Measurements from ENCODE around the gene BCL11B.
"Not testable (repeated sequence)": the region's sequence is repeated elsewhere in the genome, so short reads cannot be mapped to it uniquely, and the experiment has no call there.

BCL11B gene

GRCh38 chr14:99199846-99200653 lies 71.9 kb downstream of the BCL11B start:
- no peak for DNase-seq (ENCODE audit: low spot score)

- DNase-seq (ENCODE audit: low spot score): no peak
Observed at GRCh38 chr14:99198746-99199502, 73.1 kb downstream of the BCL11B start.

GRCh38 chr14:99196310-99196650 lies 75.7 kb downstream of the BCL11B start:
- DNase-seq (ENCODE audit: low spot score): no peak

- DNase-seq (ENCODE audit: low spot score): peak; percentile 54
Observed at GRCh38 chr14:99195602-99196309, 76.2 kb downstream of the BCL11B start.

- no peak for DNase-seq (ENCODE audit: low spot score)
Observed at GRCh38 chr14:99194736-99195135, 77.3 kb downstream of the BCL11B start.

GRCh38 chr14:99194136-99194535 lies 77.9 kb downstream of the BCL11B start:
- DNase-seq (ENCODE audit: low spot score): no peak

GRCh38 chr14:99192830-99193229 lies 79.2 kb downstream of the BCL11B start:
- no peak for DNase-seq (ENCODE audit: low spot score)

GRCh38 chr14:99192028-99192621 lies 79.9 kb downstream of the BCL11B start:
- DNase-seq (ENCODE audit: low spot score): peak; percentile 67

- DNase-seq (ENCODE audit: low spot score): no peak
Observed at GRCh38 chr14:99191395-99192027, 80.5 kb downstream of the BCL11B start.

GRCh38 chr14:99190696-99191394 lies 81.2 kb downstream of the BCL11B start:
- peak; percentile 29 for DNase-seq (ENCODE audit: low spot score)

- DNase-seq (ENCODE audit: low spot score): no peak
Observed at GRCh38 chr14:99189201-99189801, 82.7 kb downstream of the BCL11B start.

GRCh38 chr14:99188731-99189191 lies 83.2 kb downstream of the BCL11B start:
- no peak for DNase-seq (ENCODE audit: low spot score)

GRCh38 chr14:99187858-99188257 lies 84.1 kb downstream of the BCL11B start:
- no peak for DNase-seq (ENCODE audit: low spot score)

GRCh38 chr14:99186956-99187690 lies 84.9 kb downstream of the BCL11B start:
- DNase-seq (ENCODE audit: low spot score): no peak

GRCh38 chr14:99186336-99186735 lies 85.7 kb downstream of the BCL11B start:
- DNase-seq (ENCODE audit: low spot score): not testable (repeated sequence)

- DNase-seq (ENCODE audit: low spot score): no peak
Observed at GRCh38 chr14:99185436-99186068, 86.4 kb downstream of the BCL11B start.

GRCh38 chr14:99183716-99184115 lies 88.3 kb downstream of the BCL11B start:
- no peak for DNase-seq (ENCODE audit: low spot score)

- no peak for DNase-seq (ENCODE audit: low spot score)
Observed at GRCh38 chr14:99183311-99183710, 88.7 kb downstream of the BCL11B start.

GRCh38 chr14:99182548-99183250 lies 89.3 kb downstream of the BCL11B start:
- no peak for DNase-seq (ENCODE audit: low spot score)
